Peyer's patch (tissue), 4 donors: ENCODE data around the gene TMCO4.

Experiments used
- POLR2A ChIP-seq, 2 donors: fragments of 450-650 bp; IDR thresholded peaks; one replicate each; pipeline ENCODE4 v1.5.1; 2017; ENCODE audit warnings: antibody characterized with exemption in 2 of 2, mild to moderate bottlenecking in 2 of 2, moderate library complexity in 2 of 2
- TF ChIP-seq, protein P1 (sequence below), 6 experiments: fragments of 450-650 bp in 4 of 6; fragments of 200-600 bp in 2 of 6; sonication (generic) in 1 of 6; IDR thresholded peaks; one replicate each; pipeline ENCODE4 v1.5.1; 2017 to 2019; ENCODE audit warnings: antibody characterized with exemption in 6 of 6, mild to moderate bottlenecking in 3 of 6, moderate library complexity in 1 of 6

DNA sequence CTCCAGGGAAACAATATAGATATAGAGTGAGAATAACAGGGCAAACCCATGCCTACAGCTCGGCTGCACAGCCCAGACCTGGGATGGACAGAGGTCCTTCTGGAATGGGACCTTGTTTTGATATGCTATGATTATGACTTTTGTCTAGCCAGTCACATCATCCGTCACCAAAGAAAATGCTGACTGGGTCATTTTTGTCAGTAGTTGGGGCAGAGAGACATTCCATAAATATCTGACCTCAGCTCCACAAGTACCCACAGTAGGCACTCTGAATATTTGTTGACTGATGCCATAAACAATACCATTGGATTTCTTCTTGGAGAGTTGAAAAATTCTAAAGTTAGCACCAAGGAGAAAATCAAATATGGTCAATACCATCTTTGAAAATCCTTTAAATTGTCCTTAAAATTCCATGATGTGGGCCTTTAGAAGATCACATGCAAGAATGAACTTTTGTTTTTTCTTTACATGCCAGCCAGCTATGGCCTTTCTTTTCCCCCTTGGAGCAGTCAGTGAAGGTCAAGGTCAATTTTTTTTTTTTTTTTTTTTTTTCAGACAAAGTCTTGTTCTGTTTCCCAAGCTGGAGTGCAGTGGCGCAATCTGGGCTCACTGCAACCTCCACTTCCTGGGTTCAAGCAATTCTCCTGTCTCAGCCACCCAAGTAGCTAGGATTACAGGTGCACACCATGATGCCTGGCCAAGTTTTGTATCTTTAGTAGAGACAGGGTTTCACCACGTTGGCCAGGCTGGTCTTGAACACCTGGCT is 7.3 kb downstream of the TMCO4 start:
- TF ChIP-seq POLR2A (IDR thresholded peaks at IDR 0.05): no peak
- TF ChIP-seq, protein P1, sequence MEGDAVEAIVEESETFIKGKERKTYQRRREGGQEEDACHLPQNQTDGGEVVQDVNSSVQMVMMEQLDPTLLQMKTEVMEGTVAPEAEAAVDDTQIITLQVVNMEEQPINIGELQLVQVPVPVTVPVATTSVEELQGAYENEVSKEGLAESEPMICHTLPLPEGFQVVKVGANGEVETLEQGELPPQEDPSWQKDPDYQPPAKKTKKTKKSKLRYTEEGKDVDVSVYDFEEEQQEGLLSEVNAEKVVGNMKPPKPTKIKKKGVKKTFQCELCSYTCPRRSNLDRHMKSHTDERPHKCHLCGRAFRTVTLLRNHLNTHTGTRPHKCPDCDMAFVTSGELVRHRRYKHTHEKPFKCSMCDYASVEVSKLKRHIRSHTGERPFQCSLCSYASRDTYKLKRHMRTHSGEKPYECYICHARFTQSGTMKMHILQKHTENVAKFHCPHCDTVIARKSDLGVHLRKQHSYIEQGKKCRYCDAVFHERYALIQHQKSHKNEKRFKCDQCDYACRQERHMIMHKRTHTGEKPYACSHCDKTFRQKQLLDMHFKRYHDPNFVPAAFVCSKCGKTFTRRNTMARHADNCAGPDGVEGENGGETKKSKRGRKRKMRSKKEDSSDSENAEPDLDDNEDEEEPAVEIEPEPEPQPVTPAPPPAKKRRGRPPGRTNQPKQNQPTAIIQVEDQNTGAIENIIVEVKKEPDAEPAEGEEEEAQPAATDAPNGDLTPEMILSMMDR (IDR thresholded peaks at IDR 0.05): no peak
